ENCODE data around the gene SPON1.

The SPON1 gene

DNA sequence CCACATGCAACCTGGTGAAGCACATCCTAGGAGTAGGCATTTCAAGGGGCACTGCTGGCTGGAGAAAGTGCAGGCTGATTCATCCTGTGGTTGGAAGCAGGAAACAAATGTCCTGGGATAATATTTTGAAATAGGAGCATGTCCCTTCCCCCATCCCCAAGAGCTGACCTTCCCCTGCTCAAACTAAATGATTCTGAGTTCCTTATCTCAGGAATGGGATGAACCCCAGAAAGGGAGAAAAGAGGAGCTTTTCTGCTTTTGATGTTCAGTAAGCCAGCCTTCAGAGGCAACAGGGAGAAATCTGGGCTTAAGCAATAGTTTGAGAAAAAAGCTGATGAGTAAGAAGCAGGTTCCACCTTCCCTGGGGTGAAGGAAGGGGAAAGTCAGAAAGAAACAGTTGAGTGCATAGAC is 19.5 kb upstream of the SPON1 start:
- Histone ChIP-seq H3K36me3 (ENCODE audit: control insufficient read depth in 5 of 5, insufficient read depth in 5 of 5, low read length in 5 of 5) (no peaks in the 10 kb centered on the region), H3K27me3 (ENCODE audit: control insufficient read depth in 5 of 5, insufficient read depth in 4 of 5, low read length in 5 of 5) (peaks cover 0 to 4% (median 0%) of the 10 kb centered on the region in 5 donors), H3K9ac (ENCODE audit: low read length in 5 of 5) (no peak overlapping the region), H3K4me3 (ENCODE audit: low read depth in 1 of 5, low read length in 5 of 5) (no peak overlapping the region), H3K4me1 (ENCODE audit: control insufficient read depth in 5 of 5, insufficient read depth in 5 of 5, low read length in 5 of 5) (peaks cover 0 to 5% (median 3%) of the 10 kb centered on the region in 5 donors), H3K9me3 (ENCODE audit: control insufficient read depth in 5 of 5, low read length in 5 of 5) (no peaks in the 10 kb centered on the region), H3K27ac (ENCODE audit: low read depth, low read length) (no peak overlapping the region)

DNA sequence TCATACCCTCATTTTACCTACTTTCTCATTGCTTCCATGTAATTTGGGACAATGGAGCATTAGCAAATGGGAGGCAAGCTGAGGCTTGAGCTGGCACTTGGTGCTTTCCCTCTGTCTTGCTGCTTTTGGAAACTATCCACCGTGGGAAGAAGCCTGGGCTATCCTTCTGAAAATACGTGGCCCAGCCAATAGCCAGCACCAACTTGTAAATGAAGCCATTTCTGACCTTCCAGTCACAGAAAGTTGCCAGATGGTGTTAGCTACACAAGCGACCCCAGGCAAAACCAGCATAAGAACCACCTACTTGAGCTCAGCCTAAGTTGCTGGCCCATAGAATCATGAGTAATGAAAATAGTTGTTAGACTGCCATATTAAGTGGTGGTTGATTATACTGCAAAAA is 18.5 kb upstream of the SPON1 start:
- H3K27ac ChIP-seq (ENCODE audit: low read depth, low read length): no peak overlapping the region
- peaks cover 0 to 5% (median 3%) of the 10 kb centered on the region in 5 donors for H3K4me1 ChIP-seq (ENCODE audit: control insufficient read depth in 5 of 5, insufficient read depth in 5 of 5, low read length in 5 of 5)
- H3K9me3 ChIP-seq (ENCODE audit: control insufficient read depth in 5 of 5, low read length in 5 of 5): no peaks in the 10 kb centered on the region
- no peak overlapping the region for H3K4me3 ChIP-seq (ENCODE audit: low read depth in 1 of 5, low read length in 5 of 5)
- no peak overlapping the region for H3K9ac ChIP-seq (ENCODE audit: low read length in 5 of 5)
- H3K36me3 ChIP-seq (ENCODE audit: control insufficient read depth in 5 of 5, insufficient read depth in 5 of 5, low read length in 5 of 5): no peaks in the 10 kb centered on the region
- H3K27me3 ChIP-seq (ENCODE audit: control insufficient read depth in 5 of 5, insufficient read depth in 4 of 5, low read length in 5 of 5): peaks cover 0 to 4% (median 0%) of the 10 kb centered on the region in 5 donors

DNA sequence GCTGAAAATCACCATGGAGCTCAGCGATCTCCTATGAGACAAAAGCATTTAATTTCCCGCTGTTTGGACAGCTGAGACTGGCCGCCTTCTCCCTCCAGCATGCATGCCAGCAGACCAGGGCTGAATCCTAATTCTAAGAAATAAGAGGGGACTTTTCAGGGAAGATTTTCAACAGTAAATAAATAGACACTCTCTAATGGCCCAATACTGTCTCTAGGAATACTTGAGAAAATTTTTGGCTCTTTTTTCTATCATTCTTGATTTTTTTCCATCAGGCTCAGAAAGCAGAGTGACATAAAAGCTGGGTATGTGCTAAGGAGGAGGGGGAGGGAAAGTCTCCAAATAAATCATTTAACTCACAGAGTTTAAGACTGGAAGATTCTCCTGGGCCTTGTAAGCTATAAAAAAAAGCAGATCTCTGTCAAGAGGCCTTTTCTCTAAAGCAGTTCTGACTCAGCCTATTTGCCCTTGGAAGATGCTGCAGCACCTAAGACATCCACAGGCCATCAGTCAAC is 17.6 kb upstream of the SPON1 start:
- H3K27me3 ChIP-seq (ENCODE audit: control insufficient read depth in 5 of 5, insufficient read depth in 4 of 5, low read length in 5 of 5): peaks cover 0 to 3% (median 0%) of the 10 kb centered on the region in 5 donors
- no peak overlapping the region for H3K4me3 ChIP-seq (ENCODE audit: low read depth in 1 of 5, low read length in 5 of 5)
- no peaks in the 10 kb centered on the region for H3K36me3 ChIP-seq (ENCODE audit: control insufficient read depth in 5 of 5, insufficient read depth in 5 of 5, low read length in 5 of 5)
- no peak overlapping the region for H3K9ac ChIP-seq (ENCODE audit: low read length in 5 of 5)
- H3K9me3 ChIP-seq (ENCODE audit: control insufficient read depth in 5 of 5, low read length in 5 of 5): no peaks in the 10 kb centered on the region
- peaks cover 0 to 5% (median 3%) of the 10 kb centered on the region in 5 donors for H3K4me1 ChIP-seq (ENCODE audit: control insufficient read depth in 5 of 5, insufficient read depth in 5 of 5, low read length in 5 of 5)
- H3K27ac ChIP-seq (ENCODE audit: low read depth, low read length): peak overlapping the region; percentile 8

DNA sequence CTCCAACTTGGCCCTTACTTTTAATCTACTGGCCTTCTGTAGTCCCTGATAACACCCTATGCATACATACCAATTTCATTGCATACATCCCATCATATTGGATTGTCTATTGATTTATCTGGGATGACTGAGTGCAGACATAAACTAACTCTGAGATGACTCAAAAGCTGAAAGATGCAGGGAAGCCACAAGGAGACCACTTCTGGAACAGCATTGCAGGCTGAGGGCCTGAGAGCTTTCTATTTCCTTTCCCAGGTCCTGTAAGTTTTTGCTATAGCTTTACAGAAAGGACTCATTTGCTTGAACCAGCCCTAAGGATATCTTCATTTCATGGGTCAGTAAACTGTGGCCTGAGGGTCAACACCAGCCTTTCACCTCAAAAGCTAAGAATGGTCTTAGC is 15.1 kb upstream of the SPON1 start:
- H3K9ac ChIP-seq (ENCODE audit: low read length in 5 of 5): no peak overlapping the region
- H3K4me1 ChIP-seq (ENCODE audit: control insufficient read depth in 5 of 5, insufficient read depth in 5 of 5, low read length in 5 of 5): peaks cover 0 to 5% (median 3%) of the 10 kb centered on the region in 5 donors
- no peak overlapping the region for H3K27ac ChIP-seq (ENCODE audit: low read depth, low read length)
- no peak overlapping the region for H3K4me3 ChIP-seq (ENCODE audit: low read depth in 1 of 5, low read length in 5 of 5)
- no peaks in the 10 kb centered on the region for H3K36me3 ChIP-seq (ENCODE audit: control insufficient read depth in 5 of 5, insufficient read depth in 5 of 5, low read length in 5 of 5)
- no peaks in the 10 kb centered on the region for H3K9me3 ChIP-seq (ENCODE audit: control insufficient read depth in 5 of 5, low read length in 5 of 5)
- peaks cover 0 to 3% (median 0%) of the 10 kb centered on the region in 5 donors for H3K27me3 ChIP-seq (ENCODE audit: control insufficient read depth in 5 of 5, insufficient read depth in 4 of 5, low read length in 5 of 5)

DNA sequence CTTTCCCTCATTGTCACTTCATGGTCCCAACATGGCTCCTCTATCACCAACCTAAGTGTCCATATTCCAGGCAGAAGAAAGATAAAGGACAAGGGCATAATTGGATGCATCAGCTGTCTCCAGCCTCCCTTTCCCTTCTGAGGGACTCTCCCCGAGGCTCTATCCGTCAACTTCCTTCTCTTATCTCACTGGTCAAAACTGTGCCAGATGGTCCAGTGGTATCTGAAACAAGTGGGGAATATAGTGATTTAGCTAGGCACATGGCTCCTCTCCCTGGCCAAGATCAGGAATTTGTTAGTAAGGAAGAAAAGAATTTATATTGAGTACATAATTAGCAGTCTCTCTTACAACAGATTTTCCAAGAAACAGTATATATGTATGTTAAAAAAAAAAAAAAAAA is 12.6 kb upstream of the SPON1 start:
- peaks cover 0 to 3% (median 0%) of the 10 kb centered on the region in 5 donors for H3K27me3 ChIP-seq (ENCODE audit: control insufficient read depth in 5 of 5, insufficient read depth in 4 of 5, low read length in 5 of 5)
- H3K4me3 ChIP-seq (ENCODE audit: low read depth in 1 of 5, low read length in 5 of 5): no peak overlapping the region
- no peaks in the 10 kb centered on the region for H3K36me3 ChIP-seq (ENCODE audit: control insufficient read depth in 5 of 5, insufficient read depth in 5 of 5, low read length in 5 of 5)
- no peaks in the 10 kb centered on the region for H3K9me3 ChIP-seq (ENCODE audit: control insufficient read depth in 5 of 5, low read length in 5 of 5)
- no peak overlapping the region for H3K9ac ChIP-seq (ENCODE audit: low read length in 5 of 5)
- peaks cover 0 to under 1% (median 0%) of the 10 kb centered on the region in 5 donors for H3K4me1 ChIP-seq (ENCODE audit: control insufficient read depth in 5 of 5, insufficient read depth in 5 of 5, low read length in 5 of 5)
- H3K27ac ChIP-seq (ENCODE audit: low read depth, low read length): no peak overlapping the region

DNA sequence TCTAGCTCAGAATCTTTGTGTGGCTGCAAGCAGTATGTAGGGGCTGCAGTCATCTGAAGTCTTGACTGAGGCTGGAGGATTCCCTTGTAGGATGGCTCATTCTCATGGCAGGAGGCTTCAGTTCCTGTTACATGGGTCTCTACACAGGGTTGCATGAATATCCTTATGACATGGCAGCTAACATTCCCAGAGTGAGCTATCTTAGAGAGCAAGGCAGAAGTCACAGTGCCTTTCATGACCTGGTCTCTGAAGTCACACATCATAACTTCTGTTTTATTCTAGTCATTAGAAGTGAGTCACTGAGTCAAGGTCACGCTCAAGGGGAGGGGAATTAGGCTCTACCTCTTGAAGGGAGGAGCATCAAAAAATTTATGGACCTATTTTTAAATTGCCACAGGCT is 10.3 kb upstream of the SPON1 start:
- Histone ChIP-seq H3K27ac (ENCODE audit: low read depth, low read length) (no peak overlapping the region), H3K9ac (ENCODE audit: low read length in 5 of 5) (no peak overlapping the region), H3K36me3 (ENCODE audit: control insufficient read depth in 5 of 5, insufficient read depth in 5 of 5, low read length in 5 of 5) (no peaks in the 10 kb centered on the region), H3K4me1 (ENCODE audit: control insufficient read depth in 5 of 5, insufficient read depth in 5 of 5, low read length in 5 of 5) (peaks cover 0 to 4% (median 0%) of the 10 kb centered on the region in 5 donors), H3K27me3 (ENCODE audit: control insufficient read depth in 5 of 5, insufficient read depth in 4 of 5, low read length in 5 of 5) (peaks cover 0 to 7% (median 0%) of the 10 kb centered on the region in 5 donors), H3K9me3 (ENCODE audit: control insufficient read depth in 5 of 5, low read length in 5 of 5) (no peaks in the 10 kb centered on the region), H3K4me3 (ENCODE audit: low read depth in 1 of 5, low read length in 5 of 5) (no peak overlapping the region)

DNA sequence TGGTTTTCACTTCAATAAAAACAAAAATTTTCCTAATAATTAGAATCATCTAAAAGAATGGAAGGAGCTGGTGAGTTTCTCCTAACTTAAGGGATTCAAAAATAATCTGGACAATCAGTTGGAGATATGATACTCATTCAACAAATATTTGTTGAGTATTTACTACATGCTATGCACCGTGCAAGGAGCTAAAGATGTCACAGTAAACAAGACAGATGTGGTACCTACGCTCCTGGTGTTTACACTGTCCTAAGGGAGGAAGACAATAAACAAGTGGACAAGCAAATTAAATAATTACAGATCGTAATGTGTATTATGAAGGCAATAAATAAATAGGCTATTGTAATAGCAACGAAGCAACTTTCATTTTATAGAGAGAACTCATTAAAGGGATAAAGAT is 9.9 kb upstream of the SPON1 start:
- Histone ChIP-seq H3K27ac (ENCODE audit: low read depth, low read length) (no peak overlapping the region), H3K9ac (ENCODE audit: low read length in 5 of 5) (no peak overlapping the region), H3K4me3 (ENCODE audit: low read depth in 1 of 5, low read length in 5 of 5) (no peak overlapping the region), H3K36me3 (ENCODE audit: control insufficient read depth in 5 of 5, insufficient read depth in 5 of 5, low read length in 5 of 5) (no peaks in the 10 kb centered on the region), H3K4me1 (ENCODE audit: control insufficient read depth in 5 of 5, insufficient read depth in 5 of 5, low read length in 5 of 5) (peaks cover 0 to 4% (median 0%) of the 10 kb centered on the region in 5 donors), H3K9me3 (ENCODE audit: control insufficient read depth in 5 of 5, low read length in 5 of 5) (no peaks in the 10 kb centered on the region), H3K27me3 (ENCODE audit: control insufficient read depth in 5 of 5, insufficient read depth in 4 of 5, low read length in 5 of 5) (peaks cover 0 to 7% (median 0%) of the 10 kb centered on the region in 5 donors)

DNA sequence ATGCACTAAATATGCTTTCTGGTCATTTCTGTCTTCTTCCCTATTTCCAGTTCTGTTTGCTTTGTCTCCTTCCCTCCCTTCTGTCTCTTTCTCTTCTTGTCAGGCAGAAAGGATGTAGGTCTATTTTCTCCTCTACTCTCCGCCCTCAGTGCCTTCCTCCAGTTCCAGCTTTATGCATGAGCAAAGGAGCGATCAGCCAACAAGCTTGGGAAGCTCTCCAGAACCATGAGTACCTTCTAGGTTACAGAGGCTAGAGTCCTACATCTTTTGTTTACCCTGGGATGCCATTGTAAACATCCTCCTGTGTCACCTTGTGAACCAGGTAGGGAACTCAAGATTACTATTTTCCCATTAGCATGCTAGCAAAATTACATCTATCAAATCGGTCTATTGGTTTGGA is 7.9 kb upstream of the SPON1 start:
- Histone ChIP-seq H3K4me1 (ENCODE audit: control insufficient read depth in 5 of 5, insufficient read depth in 5 of 5, low read length in 5 of 5) (peaks cover 0 to 4% (median 0%) of the 10 kb centered on the region in 5 donors), H3K9me3 (ENCODE audit: control insufficient read depth in 5 of 5, low read length in 5 of 5) (no peaks in the 10 kb centered on the region), H3K4me3 (ENCODE audit: low read depth in 1 of 5, low read length in 5 of 5) (no peak overlapping the region), H3K36me3 (ENCODE audit: control insufficient read depth in 5 of 5, insufficient read depth in 5 of 5, low read length in 5 of 5) (no peaks in the 10 kb centered on the region), H3K9ac (ENCODE audit: low read length in 5 of 5) (no peak overlapping the region), H3K27me3 (ENCODE audit: control insufficient read depth in 5 of 5, insufficient read depth in 4 of 5, low read length in 5 of 5) (peaks cover 0 to 7% (median 2%) of the 10 kb centered on the region in 5 donors), H3K27ac (ENCODE audit: low read depth, low read length) (no peak overlapping the region)

DNA sequence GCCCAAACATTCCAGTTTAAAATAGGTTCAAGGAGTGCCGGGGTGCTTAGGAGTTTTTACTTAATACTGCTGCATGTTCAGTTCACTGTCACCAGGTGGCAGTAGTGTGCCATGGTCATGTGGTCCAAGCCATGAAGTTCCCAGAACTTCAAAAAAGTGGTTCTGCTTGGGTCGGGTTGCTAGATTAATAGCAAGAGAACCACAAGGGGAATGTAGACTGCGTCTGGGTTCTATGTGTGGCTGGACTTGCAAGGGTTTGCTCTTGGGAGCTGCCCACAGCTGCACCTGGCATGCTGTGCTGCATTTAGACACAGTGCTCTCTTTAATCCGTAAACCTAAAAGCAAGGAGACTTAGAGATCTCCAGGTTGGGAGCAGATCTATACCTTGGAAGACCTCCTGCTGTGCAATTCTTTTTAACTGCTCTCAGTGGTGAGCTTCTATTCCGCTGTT is 6.5 kb upstream of the SPON1 start:
- H3K4me1 ChIP-seq (ENCODE audit: control insufficient read depth in 5 of 5, insufficient read depth in 5 of 5, low read length in 5 of 5): peaks cover 0 to 4% (median 0%) of the 10 kb centered on the region in 5 donors
- no peak overlapping the region for H3K4me3 ChIP-seq (ENCODE audit: low read depth in 1 of 5, low read length in 5 of 5)
- no peak overlapping the region for H3K9ac ChIP-seq (ENCODE audit: low read length in 5 of 5)
- no peaks in the 10 kb centered on the region for H3K36me3 ChIP-seq (ENCODE audit: control insufficient read depth in 5 of 5, insufficient read depth in 5 of 5, low read length in 5 of 5)
- no peaks in the 10 kb centered on the region for H3K9me3 ChIP-seq (ENCODE audit: control insufficient read depth in 5 of 5, low read length in 5 of 5)
- H3K27ac ChIP-seq (ENCODE audit: low read depth, low read length): no peak overlapping the region
- H3K27me3 ChIP-seq (ENCODE audit: control insufficient read depth in 5 of 5, insufficient read depth in 4 of 5, low read length in 5 of 5): peaks cover 0 to 5% (median 2%) of the 10 kb centered on the region in 5 donors

DNA sequence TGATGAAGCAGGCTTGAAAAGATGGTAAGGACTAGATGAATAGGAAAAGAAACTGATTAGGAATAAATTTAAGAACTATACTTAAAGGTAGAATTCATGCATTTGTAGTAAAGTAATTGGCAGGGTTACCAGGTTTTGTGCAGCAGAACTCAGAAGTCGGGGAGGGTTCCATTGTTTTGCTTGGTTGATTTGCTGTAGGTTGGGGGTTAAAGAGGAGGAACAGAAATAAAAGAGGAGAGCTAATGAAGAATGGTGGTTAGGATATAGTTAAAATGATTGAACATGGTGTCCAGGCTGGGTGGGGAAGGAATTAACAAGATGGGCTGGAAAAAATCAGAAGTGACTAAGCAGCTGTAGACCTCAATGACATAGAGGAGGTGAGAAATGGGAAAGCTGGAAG is 5.5 kb upstream of the SPON1 start:
- H3K4me3 ChIP-seq (ENCODE audit: low read depth in 1 of 5, low read length in 5 of 5): no peak overlapping the region
- no peaks in the 10 kb centered on the region for H3K36me3 ChIP-seq (ENCODE audit: control insufficient read depth in 5 of 5, insufficient read depth in 5 of 5, low read length in 5 of 5)
- no peak overlapping the region for H3K9ac ChIP-seq (ENCODE audit: low read length in 5 of 5)
- H3K9me3 ChIP-seq (ENCODE audit: control insufficient read depth in 5 of 5, low read length in 5 of 5): no peaks in the 10 kb centered on the region
- H3K27me3 ChIP-seq (ENCODE audit: control insufficient read depth in 5 of 5, insufficient read depth in 4 of 5, low read length in 5 of 5): peaks cover 0 to 9% (median 5%) of the 10 kb centered on the region in 5 donors
- peaks cover 0 to 4% (median 0%) of the 10 kb centered on the region in 5 donors for H3K4me1 ChIP-seq (ENCODE audit: control insufficient read depth in 5 of 5, insufficient read depth in 5 of 5, low read length in 5 of 5)
- no peak overlapping the region for H3K27ac ChIP-seq (ENCODE audit: low read depth, low read length)

Measured in subcutaneous abdominal adipose tissue (tissue), 5 donors.